IMR-90 (cell line): ENCODE measurements around the gene KLC1. TPM values are rescaled to one million over a fixed set of nuclear protein-coding genes. Genes with fewer than 3 reads are reported as not detected.

ENCODE experiments used
- ATAC-seq: fragments of 200-7000 bp; cut with Tn5 transposase; 2 replicates; pipeline ENCODE4 v1.9.1; 2020; ENCODE audit warnings: low read depth, mild to moderate bottlenecking, moderate library complexity
- BruUV-seq: library from RNA; stranded (reverse); fragments of 400-500 nt; replicated peaks from 2 replicates; lab custom pipeline; 2021; lab: Mats Ljungman, UMichigan
- CTCF ChIA-PET: fragments of 300-600 bp; formaldehyde crosslinking; extraction: SDS; loops from one replicate; lab custom pipeline; 2021; ENCODE audit warnings: antibody characterized with exemption; lab: Yijun Ruan, JAX
- POLR2A ChIA-PET: fragments of 300-600 bp; sonication (Branson Sonifier 250); formaldehyde crosslinking; loops from one replicate; lab custom pipeline; 2022; ENCODE audit warnings: antibody characterized with exemption; ENCODE audit not compliant: unreplicated experiment; lab: Charles Lee
- DNase-seq: peaks from one replicate; pipeline ENCODE4 v3.0.0; 2013
- H2AFZ ChIP-seq: replicated peaks from 2 replicates; pipeline ENCODE3; 2013; ENCODE audit warnings: low read length, mild to moderate bottlenecking; ENCODE audit not compliant: poor library complexity
- H2AK5ac ChIP-seq: 2 replicates; pipeline ENCODE4 v1.6.1; 2013; ENCODE audit warnings: low read depth, low read length, inconsistent platforms
- H2AK9ac ChIP-seq: replicated peaks from 2 replicates; pipeline ENCODE3; 2013; ENCODE audit warnings: mild to moderate bottlenecking, low read depth, low read length, moderate library complexity; ENCODE audit not compliant: poor library complexity
- H2BK120ac ChIP-seq: 2 replicates; pipeline ENCODE4 v1.6.1; 2013; ENCODE audit warnings: low read depth, low read length, inconsistent platforms
- H2BK15ac ChIP-seq: 3 replicates; pipeline ENCODE4 v1.6.1; 2013; ENCODE audit warnings: low read depth, low read length, inconsistent platforms
- H2BK20ac ChIP-seq: 2 replicates; pipeline ENCODE4 v1.6.1; 2013; ENCODE audit warnings: low read depth, mild to moderate bottlenecking, inconsistent platforms, low read length, moderate library complexity
- H2BK5ac ChIP-seq: 2 replicates; pipeline ENCODE4 v1.6.1; 2013; ENCODE audit warnings: mild to moderate bottlenecking, low read depth, low read length, inconsistent platforms; ENCODE audit not compliant: poor library complexity, severe bottlenecking
- H3K14ac ChIP-seq: replicated peaks from 2 replicates; pipeline ENCODE4 v1.6.1; 2013; ENCODE audit warnings: low read depth, low read length, inconsistent platforms
- H3K18ac ChIP-seq: 2 replicates; pipeline ENCODE4 v1.6.1; 2013; ENCODE audit warnings: low read depth, low read length, control low read depth
- H3K23ac ChIP-seq: 2 replicates; pipeline ENCODE4 v1.6.1; 2013; ENCODE audit warnings: low read depth, low read length, inconsistent platforms
- H3K27ac ChIP-seq: 2 replicates; pipeline ENCODE4 v1.5.1; 2013; ENCODE audit warnings: mild to moderate bottlenecking, control low read depth, low read length; ENCODE audit not compliant: insufficient read depth
- H3K27me3 ChIP-seq: 2 replicates; pipeline ENCODE4 v1.6.1; 2013; ENCODE audit warnings: low read length; ENCODE audit not compliant: control insufficient read depth, insufficient read depth
- H3K36me3 ChIP-seq: 2 replicates; pipeline ENCODE4 v1.6.1; 2013; ENCODE audit warnings: low read length, mixed read lengths; ENCODE audit not compliant: control insufficient read depth, insufficient read depth
- H3K4ac ChIP-seq: 2 replicates; pipeline ENCODE4 v1.6.1; 2013; ENCODE audit warnings: low read depth, low read length, inconsistent platforms
- H3K4me1 ChIP-seq: 2 replicates; pipeline ENCODE4 v1.6.1; 2013; ENCODE audit warnings: low read length, mixed read lengths; ENCODE audit not compliant: control insufficient read depth, insufficient read depth
- H3K4me2 ChIP-seq: 2 replicates; pipeline ENCODE4 v1.6.1; 2013; ENCODE audit warnings: low read depth, mild to moderate bottlenecking, control low read depth, low read length, moderate library complexity
- H3K4me3 ChIP-seq: 2 replicates; pipeline ENCODE4 v1.5.1; 2013; ENCODE audit warnings: low read depth, mild to moderate bottlenecking, control low read depth, low read length, moderate library complexity; ENCODE audit not compliant: insufficient read depth
- H3K56ac ChIP-seq: 2 replicates; pipeline ENCODE4 v1.6.1; 2013; ENCODE audit warnings: low read length, inconsistent platforms; ENCODE audit not compliant: insufficient read depth; ENCODE audit errors: extremely low read depth
- H3K79me1 ChIP-seq, 2 experiments: 2 replicates each; pipeline ENCODE4 v1.6.1; 2013; ENCODE audit warnings: low read length in 2 of 2, inconsistent platforms in 1 of 2, low read depth in 1 of 2
- H3K9ac ChIP-seq: 2 replicates; pipeline ENCODE4 v1.6.1; 2013; ENCODE audit warnings: low read depth, low read length, control low read depth
- H3K9me1 ChIP-seq: 2 replicates; pipeline ENCODE4 v1.6.1; 2013; ENCODE audit warnings: low read length, inconsistent platforms; ENCODE audit not compliant: insufficient read depth
- H3K9me3 ChIP-seq: 2 replicates; pipeline ENCODE4 v1.6.1; 2013; ENCODE audit warnings: low read length; ENCODE audit not compliant: control insufficient read depth, insufficient read depth
- H4K20me1 ChIP-seq: 2 replicates; pipeline ENCODE4 v1.6.1; 2013; ENCODE audit warnings: low read length, inconsistent platforms; ENCODE audit not compliant: insufficient read depth
- H4K5ac ChIP-seq: 2 replicates; pipeline ENCODE4 v1.6.1; 2013; ENCODE audit warnings: mild to moderate bottlenecking, low read depth, low read length, control low read depth
- H4K8ac ChIP-seq, 2 experiments: 2 replicates each; pipeline ENCODE4 v1.6.1; 2013; ENCODE audit warnings: low read depth in 2 of 2, low read length in 2 of 2, control low read depth in 1 of 2, inconsistent platforms in 1 of 2
- H4K91ac ChIP-seq: 2 replicates; pipeline ENCODE4 v1.6.1; 2013; ENCODE audit warnings: low read depth, low read length, inconsistent platforms; ENCODE audit not compliant: insufficient read depth
- CEBPB ChIP-seq: IDR thresholded peaks from 2 replicates; pipeline ENCODE4 v1.6.1; 2012; ENCODE audit warnings: low read depth, low read length, improper control_type of control experiment
- CHD1 ChIP-seq: IDR thresholded peaks from 2 replicates; pipeline ENCODE4 v1.6.1; 2012; ENCODE audit warnings: low read depth, low read length, improper control_type of control experiment
- ELK1 ChIP-seq: fragments of 150-350 bp; IDR thresholded peaks from 2 replicates; pipeline ENCODE4 v1.6.1; 2016; ENCODE audit warnings: low read depth, mild to moderate bottlenecking, low read length, moderate library complexity, borderline replicate concordance
- MAFK ChIP-seq: IDR thresholded peaks from 2 replicates; pipeline ENCODE4 v1.6.1; 2012; ENCODE audit warnings: low read depth, low read length, improper control_type of control experiment
- RAD21 ChIP-seq: IDR thresholded peaks from 2 replicates; pipeline ENCODE4 v1.6.1; 2012; ENCODE audit warnings: low read length, improper control_type of control experiment
- whole genome bisulfite sequencing, 2 experiments: methylation state at CpG; one replicate each; pipeline versions ENCODE4 v1.1.5 to v1.1.7; 2013; ENCODE audit warnings: missing lambda C conversion rate in 2 of 2; ENCODE audit not compliant: insufficient read length in 1 of 2; ENCODE audit errors: extremely low coverage in 2 of 2; 5-methylcytosine and 5-hydroxymethylcytosine counted together
- dilution Hi-C: fragments of 300-500 bp; cut with HindIII; formaldehyde crosslinking; loops from one replicate; pipeline ENCODE4 v1.14.3; 2018; ENCODE audit warnings: low sequenced_read_pairs; ENCODE audit not compliant: unreplicated experiment
- in situ Hi-C: fragments of 300-500 bp; cut with MboI; formaldehyde crosslinking; loops from 3 replicates; pipeline ENCODE4 v1.14.3; 2019; ENCODE audit warnings: low sequenced_read_pairs, inconsistent platforms, mixed read lengths
- intact Hi-C: fragments of 100-400 bp; cut with micrococcal nuclease; formaldehyde crosslinking; loops from 2 replicates; pipeline ENCODE4 v1.10.0; 2022
- polyA plus RNA-seq, 3 experiments: library from polyadenylated mRNA; depleted of rRNA; stranded (reverse); fragments of >200 nt; gene quantifications; 2 replicates each; pipeline ENCODE4 v1.2.3, GENCODE V29; 2012; ENCODE audit warnings: low replicate concordance in 1 of 3
- total RNA-seq: library from RNA; depleted of rRNA; stranded (reverse); fragments of >200 nt; gene quantifications from 2 replicates; pipeline ENCODE4 v1.2.3, GENCODE V29; 2012

Gene KLC1
- total and polyA plus RNA-seq, 2 of the 4 experiments (the other 2 are of a cell fraction), result 101 to 157 TPM

GRCh38 chr14:103688906-103689902 lies 60.2 kb downstream of the KLC1 start:
- no peak overlapping the region for H2BK20ac ChIP-seq
- H2AFZ ChIP-seq, result no peak overlapping the region
- H3K18ac ChIP-seq, result no peak overlapping the region
- no peak overlapping the region for H3K56ac ChIP-seq
- H3K4ac ChIP-seq, result no peak overlapping the region
- H4K91ac ChIP-seq, result 0 out of 2 replicates have a peak overlapping the region, but pooled peaks have one; percentile 25
- no peak overlapping the region for H3K4me2 ChIP-seq
- WGBS, 2 experiments, result 84 to 100% methylated on average over 5 to 9 of the region's 16 CpGs
- dilution Hi-C loops, result no loop called here
- no peak overlapping the region for H3K9ac ChIP-seq
- H2AK5ac ChIP-seq, result no peak overlapping the region
- H2BK5ac ChIP-seq, result no peak overlapping the region
- peaks cover 10% of the 10 kb centered on the region; the same call in 1 of the 2 replicates for H3K9me1 ChIP-seq
- no TSS peak for BruUV-seq
- H4K5ac ChIP-seq, result no peak overlapping the region
- H2BK15ac ChIP-seq, result no peak overlapping the region
- no peaks in the 10 kb centered on the region for H3K27me3 ChIP-seq
- ATAC-seq, result no peak
- H2AK9ac ChIP-seq, result no peak overlapping the region
- H3K9me3 ChIP-seq, result no peaks in the 10 kb centered on the region
- intact Hi-C loops, result no loop called here
- TF ChIP-seq ELK1 (no peak), CHD1 (no peak), MAFK (no peak), CEBPB (no peak), RAD21 (no peak)
- POLR2A ChIA-PET, result no interaction called here
- peaks cover 6% of the 10 kb centered on the region for H3K4me1 ChIP-seq
- H3K4me3 ChIP-seq, result no peak overlapping the region
- in situ Hi-C loops, result loop anchor here (10.0 kb wide), 1 partner anchor 114 kb away; no protein-coding TSS in a partner anchor
- no peak overlapping the region for H3K27ac ChIP-seq
- H3K79me1 ChIP-seq, result peaks cover 40 to 75% of the 10 kb centered on the region in 2 experiments
- H3K36me3 ChIP-seq, result peaks cover 55% of the 10 kb centered on the region
- no peak overlapping the region for H2BK120ac ChIP-seq
- peaks cover 49% of the 10 kb centered on the region for H4K20me1 ChIP-seq
- H3K23ac ChIP-seq, result no peak overlapping the region
- H4K8ac ChIP-seq, result no peak overlapping the region
- DNase-seq, result no peak
- CTCF ChIA-PET, result no interaction called here
- no peak overlapping the region for H3K14ac ChIP-seq
